ENCODE data around the gene GALNT11.
A peak's percentile ranks its signal among the peaks of the same experiment; 100 is the strongest.

Gene GALNT11

DNA sequence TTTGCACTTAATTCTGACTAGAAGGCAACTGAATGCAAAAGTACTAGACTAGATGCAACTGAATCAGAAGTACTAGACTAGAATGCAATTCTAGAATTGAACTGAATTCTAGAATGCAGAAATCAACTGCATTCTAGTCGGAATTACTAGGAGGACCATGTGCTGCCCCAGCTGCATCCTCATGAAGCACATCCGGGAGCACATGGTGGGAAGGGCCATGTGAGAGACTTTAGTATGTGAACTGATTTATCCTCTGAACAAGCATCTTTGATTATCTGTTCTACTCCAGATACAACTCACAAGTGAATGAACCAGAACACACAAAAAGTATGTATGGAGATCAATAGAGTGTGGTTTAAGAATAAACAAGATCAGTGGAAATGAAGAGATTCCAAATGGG, 115.1 kb downstream of the GALNT11 start:
- no peaks in the 10 kb centered on the region for H3K27me3 ChIP-seq (ENCODE audit: insufficient read depth, insufficient read length)
- no peak overlapping the region for H3K4me3 ChIP-seq (ENCODE audit: insufficient read length, low read depth)
- DNase-seq (ENCODE audit: low read depth, low spot score): no peak
- H3K36me3 ChIP-seq (ENCODE audit: insufficient read depth, insufficient read length, low read length): peaks cover 41% of the 10 kb centered on the region
- no peak for TF ChIP-seq YY1 (IDR thresholded peaks at IDR 0.05; ENCODE audit: insufficient read depth, insufficient read length)
- TF ChIP-seq SUZ12 (IDR thresholded peaks at IDR 0.05; ENCODE audit: extremely low read depth, insufficient read depth, insufficient read length): no peak
- no peak for TF ChIP-seq ZNF274 (IDR thresholded peaks at IDR 0.05; ENCODE audit: low read depth, low read length)
- H3K9ac ChIP-seq (ENCODE audit: insufficient read length, low read depth): no peak overlapping the region
- H3K4me1 ChIP-seq (ENCODE audit: insufficient read depth, insufficient read length): no peaks in the 10 kb centered on the region
- no peaks in the 10 kb centered on the region for H3K9me3 ChIP-seq (ENCODE audit: insufficient read depth, low read length)

DNA sequence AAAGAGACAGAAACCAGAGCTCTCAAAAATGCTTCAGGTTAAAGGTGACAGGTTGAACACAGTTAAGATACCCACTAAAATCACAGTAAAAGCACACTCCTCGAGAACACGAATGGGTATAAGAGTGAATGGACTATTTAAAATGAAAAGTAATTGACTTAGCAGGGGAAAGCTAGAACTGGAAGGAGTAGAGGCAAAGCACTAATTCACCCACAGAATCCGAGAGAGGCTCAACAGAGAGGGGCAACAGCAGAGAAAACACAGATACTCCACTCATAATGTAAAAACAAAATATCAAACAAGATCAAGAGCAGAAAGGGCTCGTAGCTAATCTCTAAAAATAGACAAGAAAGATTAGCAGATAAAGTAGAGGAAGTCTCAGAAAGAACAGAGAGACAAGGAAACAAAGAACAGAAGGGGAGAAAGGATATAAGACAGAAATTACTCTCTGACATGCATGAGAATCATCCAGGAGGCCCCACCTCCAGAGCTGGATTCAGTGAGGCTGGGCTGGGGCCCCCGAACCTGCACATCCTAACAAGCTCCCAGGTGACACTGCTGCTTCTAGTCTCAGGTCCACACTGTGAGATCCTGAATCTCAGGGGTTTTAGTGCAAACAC, 117.6 kb downstream of the GALNT11 start:
- H3K4me1 ChIP-seq (ENCODE audit: insufficient read depth, insufficient read length): no peaks in the 10 kb centered on the region
- peaks cover 45% of the 10 kb centered on the region for H3K36me3 ChIP-seq (ENCODE audit: insufficient read depth, insufficient read length, low read length)
- H3K9me3 ChIP-seq (ENCODE audit: insufficient read depth, low read length): no peaks in the 10 kb centered on the region
- no peaks in the 10 kb centered on the region for H3K27me3 ChIP-seq (ENCODE audit: insufficient read depth, insufficient read length)
- no peak for DNase-seq (ENCODE audit: low read depth, low spot score)
- H3K9ac ChIP-seq (ENCODE audit: insufficient read length, low read depth): no peak overlapping the region
- no peak overlapping the region for H3K4me3 ChIP-seq (ENCODE audit: insufficient read length, low read depth)
- TF ChIP-seq SUZ12 (IDR thresholded peaks at IDR 0.05; ENCODE audit: extremely low read depth, insufficient read depth, insufficient read length) (no peak), YY1 (IDR thresholded peaks at IDR 0.05; ENCODE audit: insufficient read depth, insufficient read length) (no peak), ZNF274 (IDR thresholded peaks at IDR 0.05; ENCODE audit: low read depth, low read length) (no peak)

DNA sequence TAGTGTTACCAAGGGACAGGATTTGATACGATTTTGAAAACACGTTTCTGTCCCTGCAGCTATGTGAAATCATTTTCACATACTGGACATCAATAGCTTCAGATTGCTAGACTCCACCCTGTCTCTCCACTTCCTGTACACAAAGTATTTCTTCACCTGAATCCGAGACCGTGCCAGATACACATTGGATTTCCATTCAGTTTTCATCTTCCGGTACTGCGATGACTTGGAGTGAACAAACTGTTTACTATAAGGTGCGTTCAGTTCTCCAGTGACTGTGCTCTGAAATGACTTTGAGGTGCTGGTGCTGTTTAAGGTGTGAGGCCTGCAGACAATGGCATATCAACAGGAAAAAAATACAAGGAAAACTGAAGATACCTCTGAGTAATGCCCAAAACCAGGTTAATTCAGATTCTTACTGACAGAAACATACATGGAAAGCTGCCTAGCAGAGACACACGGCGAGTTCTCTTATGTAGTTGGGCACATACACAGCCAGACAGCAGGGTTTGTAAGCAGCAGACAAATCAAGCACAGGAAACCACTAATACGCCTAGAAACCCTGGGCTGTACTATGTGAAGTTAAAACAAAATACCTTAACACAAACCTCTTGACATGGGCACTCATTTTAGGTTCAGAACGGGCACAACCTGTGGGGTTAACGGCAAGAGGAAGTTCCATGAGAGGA, 119.2 kb downstream of the GALNT11 start:
- H3K4me3 ChIP-seq (ENCODE audit: insufficient read length, low read depth): no peak overlapping the region
- H3K4me1 ChIP-seq (ENCODE audit: insufficient read depth, insufficient read length): no peaks in the 10 kb centered on the region
- TF ChIP-seq ZNF274 (IDR thresholded peaks at IDR 0.05; ENCODE audit: low read depth, low read length) (no peak), YY1 (IDR thresholded peaks at IDR 0.05; ENCODE audit: insufficient read depth, insufficient read length) (no peak), SUZ12 (IDR thresholded peaks at IDR 0.05; ENCODE audit: extremely low read depth, insufficient read depth, insufficient read length) (no peak)
- DNase-seq (ENCODE audit: low read depth, low spot score): no peak
- H3K9ac ChIP-seq (ENCODE audit: insufficient read length, low read depth): no peak overlapping the region
- peaks cover 42% of the 10 kb centered on the region for H3K36me3 ChIP-seq (ENCODE audit: insufficient read depth, insufficient read length, low read length)
- no peaks in the 10 kb centered on the region for H3K9me3 ChIP-seq (ENCODE audit: insufficient read depth, low read length)
- no peaks in the 10 kb centered on the region for H3K27me3 ChIP-seq (ENCODE audit: insufficient read depth, insufficient read length)

DNA sequence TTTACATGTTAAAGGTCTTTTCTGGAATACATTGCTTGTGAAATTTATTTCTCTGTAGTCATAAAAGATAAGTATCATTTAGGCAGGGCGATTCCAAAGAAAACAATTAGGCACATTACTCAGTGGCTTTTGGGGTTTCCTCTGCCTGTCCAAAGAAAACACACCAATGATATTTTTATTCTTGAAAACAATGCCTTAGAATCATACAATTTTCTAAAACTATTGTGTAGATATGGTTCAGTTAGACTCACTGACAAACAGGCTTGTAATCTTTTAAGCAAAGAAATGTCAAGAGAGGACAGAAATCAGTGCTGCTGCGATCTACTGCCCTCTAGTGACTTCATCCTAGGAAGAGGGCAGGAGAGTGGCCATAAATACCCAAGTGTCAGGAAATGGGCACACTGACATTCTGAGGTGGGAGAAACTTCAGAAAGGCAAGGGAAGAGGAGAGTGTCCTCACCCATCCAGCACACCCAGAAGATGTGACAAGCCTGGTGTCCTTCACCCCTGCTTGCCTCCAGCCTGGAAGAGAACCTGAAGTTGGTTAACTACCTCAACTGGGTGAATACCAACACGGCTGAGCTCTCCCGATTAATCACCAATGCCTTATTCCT, 120.5 kb downstream of the GALNT11 start:
- H3K4me1 ChIP-seq (ENCODE audit: insufficient read depth, insufficient read length): no peaks in the 10 kb centered on the region
- H3K27me3 ChIP-seq (ENCODE audit: insufficient read depth, insufficient read length): no peaks in the 10 kb centered on the region
- no peak overlapping the region for H3K4me3 ChIP-seq (ENCODE audit: insufficient read length, low read depth)
- DNase-seq (ENCODE audit: low read depth, low spot score): peak; percentile 36
- H3K9me3 ChIP-seq (ENCODE audit: insufficient read depth, low read length): no peaks in the 10 kb centered on the region
- H3K36me3 ChIP-seq (ENCODE audit: insufficient read depth, insufficient read length, low read length): peaks cover 47% of the 10 kb centered on the region
- no peak overlapping the region for H3K9ac ChIP-seq (ENCODE audit: insufficient read length, low read depth)
- TF ChIP-seq SUZ12 (IDR thresholded peaks at IDR 0.05; ENCODE audit: extremely low read depth, insufficient read depth, insufficient read length) (no peak), YY1 (IDR thresholded peaks at IDR 0.05; ENCODE audit: insufficient read depth, insufficient read length) (no peak), ZNF274 (IDR thresholded peaks at IDR 0.05; ENCODE audit: low read depth, low read length) (no peak)

DNA sequence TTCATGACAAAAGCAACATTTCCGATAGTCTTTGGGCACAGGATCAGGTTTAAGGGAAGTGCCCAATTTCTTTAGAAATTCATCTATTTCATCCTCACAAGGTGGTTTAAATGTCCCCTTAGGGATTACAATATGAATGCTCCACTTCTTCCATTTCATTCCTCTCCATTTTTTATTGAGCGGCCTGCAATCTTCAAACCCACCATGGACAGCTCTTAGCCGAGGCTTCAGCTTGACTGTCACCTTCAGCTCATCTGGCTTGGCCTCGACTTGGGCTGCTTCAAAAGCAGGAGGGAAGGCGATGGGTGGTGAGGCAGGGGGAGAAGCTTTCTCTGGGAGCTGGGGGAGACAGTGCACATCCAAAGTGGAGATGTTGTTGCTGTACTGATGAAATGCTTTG, 123.2 kb downstream of the GALNT11 start:
- Histone ChIP-seq H3K36me3 (ENCODE audit: insufficient read depth, insufficient read length, low read length) (peaks cover 62% of the 10 kb centered on the region), H3K9ac (ENCODE audit: insufficient read length, low read depth) (no peak overlapping the region), H3K4me1 (ENCODE audit: insufficient read depth, insufficient read length) (no peaks in the 10 kb centered on the region), H3K9me3 (ENCODE audit: insufficient read depth, low read length) (no peaks in the 10 kb centered on the region), H3K27me3 (ENCODE audit: insufficient read depth, insufficient read length) (no peaks in the 10 kb centered on the region), H3K4me3 (ENCODE audit: insufficient read length, low read depth) (no peak overlapping the region)
- DNase-seq (ENCODE audit: low read depth, low spot score): no peak
- TF ChIP-seq ZNF274 (IDR thresholded peaks at IDR 0.05; ENCODE audit: low read depth, low read length) (no peak), YY1 (IDR thresholded peaks at IDR 0.05; ENCODE audit: insufficient read depth, insufficient read length) (no peak), SUZ12 (IDR thresholded peaks at IDR 0.05; ENCODE audit: extremely low read depth, insufficient read depth, insufficient read length) (no peak)

DNA sequence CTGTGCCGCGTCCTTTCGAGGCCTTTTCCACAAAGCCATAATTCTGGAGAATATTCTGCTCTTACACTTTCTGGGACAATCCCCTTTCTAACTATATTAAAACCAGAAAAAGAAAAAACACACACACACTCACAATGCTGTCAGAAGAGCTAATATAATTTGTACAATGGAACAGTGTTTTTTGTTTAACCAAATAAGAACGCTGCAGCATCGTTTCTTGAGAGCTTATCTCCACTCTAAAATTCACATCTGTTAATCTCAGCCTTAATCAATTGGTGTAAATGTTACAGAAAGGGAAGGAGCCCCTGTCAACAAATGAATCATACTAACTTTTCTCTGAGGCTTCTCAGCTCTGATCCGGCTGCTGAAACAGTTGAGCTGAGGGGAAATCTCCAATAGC, 123.9 kb downstream of the GALNT11 start:
- no peaks in the 10 kb centered on the region for H3K9me3 ChIP-seq (ENCODE audit: insufficient read depth, low read length)
- no peak overlapping the region for H3K9ac ChIP-seq (ENCODE audit: insufficient read length, low read depth)
- no peak overlapping the region for H3K4me3 ChIP-seq (ENCODE audit: insufficient read length, low read depth)
- H3K36me3 ChIP-seq (ENCODE audit: insufficient read depth, insufficient read length, low read length): peaks cover 63% of the 10 kb centered on the region
- no peak for TF ChIP-seq ZNF274 (IDR thresholded peaks at IDR 0.05; ENCODE audit: low read depth, low read length)
- TF ChIP-seq SUZ12 (IDR thresholded peaks at IDR 0.05; ENCODE audit: extremely low read depth, insufficient read depth, insufficient read length): no peak
- no peak for TF ChIP-seq YY1 (IDR thresholded peaks at IDR 0.05; ENCODE audit: insufficient read depth, insufficient read length)
- H3K4me1 ChIP-seq (ENCODE audit: insufficient read depth, insufficient read length): no peaks in the 10 kb centered on the region
- no peaks in the 10 kb centered on the region for H3K27me3 ChIP-seq (ENCODE audit: insufficient read depth, insufficient read length)
- no peak for DNase-seq (ENCODE audit: low read depth, low spot score)

DNA sequence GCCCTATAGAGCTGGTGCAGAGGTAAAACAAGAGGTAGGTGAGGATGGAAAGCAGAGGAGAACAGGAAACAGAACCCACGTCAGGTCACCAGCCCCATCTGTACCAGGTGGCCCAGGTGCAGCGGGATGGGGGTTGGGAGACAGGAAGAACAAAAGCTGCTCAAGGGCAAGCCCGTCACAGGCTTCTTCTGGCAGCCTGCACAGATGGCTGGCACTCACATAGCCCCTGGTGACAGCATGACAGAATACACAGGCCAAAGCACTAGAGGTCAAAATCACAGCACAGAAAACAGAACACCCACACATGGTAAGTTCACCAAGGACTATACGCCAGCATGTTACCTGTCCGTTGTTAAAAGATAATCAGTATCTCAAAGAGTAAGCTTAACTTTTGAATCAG, 126.8 kb downstream of the GALNT11 start:
- DNase-seq (ENCODE audit: low read depth, low spot score): no peak
- no peak overlapping the region for H3K4me3 ChIP-seq (ENCODE audit: insufficient read length, low read depth)
- no peaks in the 10 kb centered on the region for H3K9me3 ChIP-seq (ENCODE audit: insufficient read depth, low read length)
- TF ChIP-seq SUZ12 (IDR thresholded peaks at IDR 0.05; ENCODE audit: extremely low read depth, insufficient read depth, insufficient read length) (no peak), ZNF274 (IDR thresholded peaks at IDR 0.05; ENCODE audit: low read depth, low read length) (no peak), YY1 (IDR thresholded peaks at IDR 0.05; ENCODE audit: insufficient read depth, insufficient read length) (no peak)
- H3K27me3 ChIP-seq (ENCODE audit: insufficient read depth, insufficient read length): no peaks in the 10 kb centered on the region
- H3K9ac ChIP-seq (ENCODE audit: insufficient read length, low read depth): no peak overlapping the region
- H3K36me3 ChIP-seq (ENCODE audit: insufficient read depth, insufficient read length, low read length): peaks cover 60% of the 10 kb centered on the region
- no peaks in the 10 kb centered on the region for H3K4me1 ChIP-seq (ENCODE audit: insufficient read depth, insufficient read length)

Data from NT2/D1 (cell line).